HG02943 (cell line): ENCODE data around the gene MAST4.
"Not testable (repeated sequence)": the region's sequence is repeated elsewhere in the genome, so short reads cannot be mapped to it uniquely, and the experiment has no call there.

ENCODE experiments used
- ATAC-seq: cut with Tn5 transposase; IDR thresholded peaks from one replicate; pipeline ENCODE4 v1.9.1; 2021; ENCODE audit warnings: mild to moderate bottlenecking, low read depth, moderate library complexity; ENCODE audit not compliant: unreplicated experiment

MAST4 gene

DNA sequence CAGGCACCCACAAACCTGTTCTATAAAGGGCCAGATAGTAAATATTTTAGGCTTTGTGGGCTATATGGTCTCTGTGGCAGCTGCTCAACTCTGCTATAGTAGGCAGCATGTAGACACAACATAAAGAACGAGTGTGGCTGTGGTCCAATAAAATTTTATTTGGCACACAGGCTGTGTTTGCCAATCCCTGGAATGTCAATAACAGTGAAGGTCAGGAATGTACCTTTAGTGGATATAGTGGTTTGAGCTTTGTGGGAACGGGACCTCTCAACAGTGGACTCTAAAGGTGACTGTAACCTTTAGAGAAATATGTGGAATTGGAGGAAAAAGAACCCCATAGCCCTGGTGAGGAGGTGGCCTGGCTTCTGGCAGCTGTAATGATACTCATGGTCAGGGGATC, 145.2 kb downstream of the MAST4 start:
- ATAC-seq: no peak

DNA sequence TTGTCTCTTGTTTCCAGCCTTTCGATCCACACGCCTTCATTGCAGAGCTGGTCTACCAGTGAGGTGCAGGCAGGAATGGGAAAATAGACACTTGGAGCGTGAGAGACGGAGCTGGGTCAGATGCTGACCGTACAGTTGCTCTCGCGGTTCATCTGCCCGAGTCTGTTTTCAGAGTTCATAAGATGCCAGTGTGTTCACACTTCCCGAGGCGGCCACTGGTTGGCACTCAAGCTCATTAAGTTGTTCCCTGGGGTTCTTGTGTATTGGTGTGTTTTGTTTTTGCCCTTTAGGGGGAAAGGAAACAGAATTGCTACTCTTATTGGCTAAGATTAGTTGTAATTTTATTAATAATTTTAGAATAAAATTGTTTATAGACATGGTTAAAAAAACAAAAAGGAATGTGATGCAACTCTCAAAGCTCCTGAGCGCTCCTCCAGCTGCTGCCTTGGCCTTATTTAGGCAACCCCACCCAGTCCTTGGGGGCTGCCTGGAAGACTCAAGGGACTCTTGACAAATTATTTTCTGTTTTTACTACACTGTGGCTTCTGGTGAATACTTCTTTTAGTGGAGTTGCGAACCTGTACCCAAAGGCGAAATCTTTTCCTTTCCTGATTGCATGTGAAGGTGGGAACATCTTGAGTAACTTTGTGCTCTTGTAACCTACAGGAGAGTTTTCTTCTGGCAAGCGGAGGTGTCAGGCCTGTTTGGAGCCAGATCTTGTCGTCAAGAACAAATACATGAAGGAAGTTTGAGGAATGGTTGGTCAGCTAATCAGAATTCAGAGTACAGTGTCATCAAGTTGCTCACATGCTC, 146.1 kb downstream of the MAST4 start:
- ATAC-seq: no peak

DNA sequence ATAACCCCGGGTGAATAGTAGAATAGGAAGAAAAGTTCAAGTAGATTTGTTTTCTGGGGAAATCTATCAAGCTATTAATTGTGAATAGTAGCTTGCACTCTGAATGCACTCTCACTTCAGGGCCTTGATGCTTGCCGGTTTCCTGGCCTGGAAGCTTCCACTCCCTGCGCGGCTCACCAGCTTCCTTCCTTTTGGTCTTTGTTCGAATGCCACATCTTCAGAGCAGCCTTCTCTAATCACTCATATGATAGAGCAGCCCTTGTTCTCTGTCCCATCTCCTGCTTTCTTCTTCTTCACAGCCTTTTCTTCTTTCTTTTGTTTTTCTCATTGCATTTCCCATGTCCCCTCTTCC, 146.7 kb downstream of the MAST4 start:
- no peak for ATAC-seq

DNA sequence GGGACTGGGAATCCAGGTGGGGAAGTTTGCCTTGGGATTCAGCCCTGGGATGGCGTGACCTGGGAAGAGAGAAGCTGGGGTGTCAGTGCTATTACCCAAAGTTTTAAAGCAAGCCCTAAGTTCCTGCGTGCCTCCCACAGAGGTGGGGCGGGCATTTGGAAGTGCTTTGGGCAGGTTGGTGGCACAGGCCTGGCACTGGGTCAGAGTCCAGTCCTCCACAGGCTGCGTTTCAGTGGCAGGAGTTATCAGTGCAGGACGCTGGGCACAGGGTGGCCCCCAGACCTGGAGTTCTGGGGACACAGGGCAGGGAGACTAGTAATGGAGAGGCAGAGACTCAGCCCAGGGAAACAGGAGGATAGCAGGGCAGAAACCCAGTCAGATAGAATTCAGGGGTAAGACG, 147.2 kb downstream of the MAST4 start:
- ATAC-seq: no peak

DNA sequence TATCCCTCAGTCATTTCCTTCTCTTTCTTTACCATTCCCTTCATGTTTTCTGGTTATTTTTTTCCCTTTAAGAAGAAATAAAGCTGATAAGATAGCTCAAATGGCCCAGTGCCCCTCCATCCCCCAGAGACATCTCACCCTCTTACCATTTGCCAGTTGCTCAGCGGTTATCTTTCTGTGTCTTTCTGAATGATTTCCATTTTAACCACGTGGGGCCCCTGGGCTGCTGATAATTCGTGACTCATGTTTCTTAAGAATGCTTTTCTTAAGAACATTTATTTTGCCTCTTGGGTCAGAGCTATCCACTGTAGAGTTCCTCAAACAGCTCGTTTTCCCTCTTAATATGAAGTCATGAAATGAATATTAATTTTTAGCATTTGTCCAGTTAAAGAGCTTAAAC, 147.8 kb downstream of the MAST4 start:
- no peak for ATAC-seq

DNA sequence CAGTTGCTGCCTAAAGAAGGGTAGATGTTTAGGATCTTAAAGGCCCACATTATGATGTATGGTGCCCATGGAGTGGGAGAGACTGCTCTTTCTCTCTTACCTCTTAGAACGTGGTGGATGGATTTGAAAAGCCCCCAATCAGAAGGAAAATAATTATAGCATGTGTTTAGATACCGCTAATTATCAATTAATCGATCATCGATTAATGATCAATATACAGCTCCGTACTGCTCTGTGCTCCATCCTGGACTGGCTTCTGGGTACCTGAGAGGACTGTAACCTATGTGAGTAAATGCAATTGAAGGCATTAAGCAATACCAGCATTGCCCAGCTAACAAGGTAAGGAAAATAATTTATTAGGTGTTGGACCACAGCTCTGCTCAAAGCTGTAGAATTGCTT, 149.1 kb downstream of the MAST4 start:
- no peak for ATAC-seq

DNA sequence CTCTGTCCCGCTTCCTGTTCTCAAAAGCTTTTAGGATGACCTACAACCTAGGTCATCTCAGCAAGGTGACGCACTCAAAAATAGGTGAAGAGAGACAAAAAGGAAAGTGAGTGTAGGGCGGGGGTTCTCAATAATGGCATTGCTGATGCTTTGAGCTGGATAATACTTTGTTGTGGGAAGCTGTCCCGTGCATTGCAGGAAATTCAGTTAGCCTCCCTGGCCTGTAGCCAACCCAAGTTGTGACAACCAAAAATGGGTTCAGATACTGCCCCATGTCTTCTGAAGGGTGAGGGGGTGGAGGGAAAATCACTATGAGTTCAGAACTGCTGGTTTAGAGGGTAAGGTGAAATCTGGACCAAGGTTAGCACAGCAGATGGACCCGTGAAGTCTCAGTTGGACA, 151.4 kb downstream of the MAST4 start:
- ATAC-seq: no peak

DNA sequence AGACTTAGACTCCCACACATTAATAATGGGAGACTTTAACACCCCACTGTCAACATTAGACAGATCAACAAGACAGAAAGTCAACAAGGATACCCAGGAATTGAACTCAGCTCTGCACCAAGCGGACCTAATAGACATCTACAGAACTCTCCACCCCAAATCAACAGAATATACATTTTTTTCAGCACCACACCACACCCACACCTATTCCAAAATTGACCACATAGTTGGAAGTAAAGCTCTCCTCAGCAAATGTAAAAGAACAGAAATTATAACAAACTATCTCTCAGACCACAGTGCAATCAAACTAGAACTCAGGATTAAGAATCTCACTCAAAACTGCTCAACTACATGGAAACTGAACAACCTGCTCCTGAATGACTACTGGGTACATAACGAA, 156.5 kb downstream of the MAST4 start:
- ATAC-seq: not testable (repeated sequence)

DNA sequence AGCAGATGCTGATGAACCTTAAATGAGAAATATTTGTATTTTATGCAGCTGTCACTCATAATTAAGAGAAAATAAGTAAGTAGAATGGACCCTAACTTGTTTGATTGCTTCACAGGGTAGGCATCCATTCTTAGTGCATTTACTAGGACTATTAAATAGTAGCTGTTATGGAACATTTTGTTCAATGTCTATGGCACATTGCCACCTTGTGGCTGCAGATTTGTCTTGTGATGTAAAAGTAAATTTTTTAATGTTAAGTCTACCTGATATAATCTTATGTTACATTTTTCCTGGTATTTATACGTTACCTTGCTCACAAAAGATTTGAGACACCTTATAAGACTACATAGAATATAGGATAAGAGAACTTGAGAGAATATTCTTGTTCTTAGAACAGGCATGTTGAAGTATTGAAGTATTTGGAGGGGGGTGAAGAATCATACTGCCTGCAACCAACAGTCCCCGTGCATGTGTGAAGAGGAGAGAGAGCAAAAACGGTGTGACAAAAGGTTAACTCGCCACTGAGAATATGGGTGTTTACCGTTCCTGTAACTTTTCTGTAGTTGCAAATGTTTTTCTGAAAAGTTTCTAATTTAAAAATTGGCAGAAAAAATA, 161.1 kb downstream of the MAST4 start:
- ATAC-seq: no peak

DNA sequence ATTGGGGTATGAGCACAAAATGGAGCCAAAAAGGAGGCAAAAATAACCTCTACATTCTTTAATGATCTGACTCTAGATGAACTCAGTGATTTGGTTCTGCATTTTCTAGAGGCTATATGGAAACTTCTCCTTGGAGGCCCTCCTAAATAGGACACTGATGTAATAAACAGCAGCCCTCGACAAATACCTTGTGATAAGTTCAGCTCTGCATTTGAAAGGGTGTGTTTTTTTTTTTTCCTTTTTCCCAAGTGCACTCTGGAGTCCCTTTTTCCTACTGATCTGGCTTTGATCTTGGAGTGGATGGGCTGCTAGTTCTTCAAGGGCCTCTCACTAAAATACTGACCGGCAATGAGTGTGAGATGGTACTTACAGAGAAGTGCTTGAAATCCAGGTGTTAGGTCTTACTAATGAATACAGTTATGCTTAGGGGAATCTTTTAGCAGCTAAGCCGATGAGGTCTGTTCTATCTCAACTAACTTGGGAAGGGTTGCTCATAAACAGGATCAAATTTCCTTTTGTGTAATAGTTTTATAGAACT, 161.7 kb downstream of the MAST4 start:
- ATAC-seq: no peak

DNA sequence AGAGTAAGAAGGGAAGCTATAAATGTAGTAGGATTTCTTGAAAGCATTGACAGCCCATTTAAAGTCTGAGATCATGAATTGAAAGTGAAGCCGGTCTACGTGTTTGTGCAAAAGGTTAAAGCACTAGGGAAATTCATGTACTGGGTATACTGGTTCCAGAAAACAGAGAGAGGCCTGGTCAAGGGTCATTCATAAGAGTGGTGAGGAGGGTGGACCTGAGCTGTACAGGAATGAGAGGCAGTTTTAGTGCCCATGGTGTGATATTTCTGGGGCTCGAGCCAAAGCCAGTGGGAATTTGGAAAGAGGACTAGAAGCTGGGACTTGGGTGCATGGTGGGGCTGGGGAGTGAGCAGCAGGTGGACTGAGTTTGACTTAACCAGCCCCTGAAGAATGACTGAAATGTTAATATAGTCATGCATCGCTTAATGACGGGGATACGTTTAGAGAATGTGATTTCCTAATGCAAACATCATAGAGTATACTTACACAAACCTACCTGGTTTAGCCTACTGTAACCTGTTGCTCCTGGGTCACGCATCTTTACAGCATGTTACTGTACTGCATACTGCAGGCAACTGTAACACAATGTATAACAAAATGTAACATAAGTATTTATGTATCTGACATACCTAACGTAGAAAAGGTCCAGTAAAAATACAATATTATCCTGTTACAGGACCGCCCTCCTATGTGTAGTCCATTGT, 173.0 kb downstream of the MAST4 start:
- no peak for ATAC-seq

DNA sequence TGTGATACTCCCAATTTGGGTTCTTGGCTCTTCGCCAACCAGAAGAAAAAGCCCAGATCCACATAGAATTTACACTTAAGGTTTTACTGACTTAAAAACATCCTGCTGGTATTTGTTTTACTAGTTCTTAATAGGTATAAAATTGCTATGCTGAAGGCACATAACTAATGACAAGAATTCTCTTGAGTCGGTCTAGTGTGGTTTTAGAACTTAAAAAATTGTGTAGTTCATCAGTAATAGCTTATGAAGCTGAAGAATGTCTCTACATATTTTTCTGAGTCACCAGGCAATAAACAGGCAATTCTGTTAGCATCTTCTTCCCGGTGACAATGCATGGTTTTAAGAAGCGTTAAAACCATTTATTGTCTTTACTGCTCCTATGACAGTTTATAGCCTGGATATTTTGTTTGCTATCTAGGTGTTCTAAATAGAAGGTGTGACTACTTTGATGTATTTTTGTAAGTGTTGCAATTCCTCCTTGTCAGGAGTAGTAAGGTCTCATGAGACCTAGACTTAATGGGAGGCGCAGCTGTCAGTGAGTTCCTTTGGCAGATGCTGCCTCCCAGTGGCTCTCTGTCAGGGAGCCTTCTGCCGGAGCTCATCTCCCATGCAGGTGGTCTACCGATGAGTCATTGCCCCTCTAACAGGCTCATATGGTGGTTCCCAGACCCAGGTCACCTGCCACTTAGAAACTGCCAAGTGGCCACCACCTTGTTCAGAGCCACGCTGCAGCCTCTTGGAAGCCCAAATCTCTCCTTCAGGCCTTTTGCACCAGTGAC, 173.8 kb downstream of the MAST4 start:
- ATAC-seq: no peak

DNA sequence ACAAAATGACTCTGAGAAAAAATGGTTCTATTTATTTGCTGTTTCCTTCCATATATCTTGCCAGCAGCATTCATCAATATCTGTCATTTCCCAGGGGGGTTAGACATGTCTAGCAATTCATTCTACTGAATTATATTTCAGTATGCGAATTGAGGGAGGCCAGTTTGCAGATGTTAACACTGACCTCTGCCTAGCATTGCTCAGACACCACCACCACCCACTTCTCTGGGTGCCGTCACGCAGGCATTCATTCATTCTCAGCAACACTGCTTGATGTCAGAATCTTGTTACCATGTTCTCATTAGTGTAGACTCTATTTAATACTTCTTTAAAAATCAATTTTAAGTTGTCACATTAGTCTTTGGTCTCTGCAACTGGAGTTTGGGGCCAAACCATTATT, 181.7 kb downstream of the MAST4 start:
- ATAC-seq: no peak

DNA sequence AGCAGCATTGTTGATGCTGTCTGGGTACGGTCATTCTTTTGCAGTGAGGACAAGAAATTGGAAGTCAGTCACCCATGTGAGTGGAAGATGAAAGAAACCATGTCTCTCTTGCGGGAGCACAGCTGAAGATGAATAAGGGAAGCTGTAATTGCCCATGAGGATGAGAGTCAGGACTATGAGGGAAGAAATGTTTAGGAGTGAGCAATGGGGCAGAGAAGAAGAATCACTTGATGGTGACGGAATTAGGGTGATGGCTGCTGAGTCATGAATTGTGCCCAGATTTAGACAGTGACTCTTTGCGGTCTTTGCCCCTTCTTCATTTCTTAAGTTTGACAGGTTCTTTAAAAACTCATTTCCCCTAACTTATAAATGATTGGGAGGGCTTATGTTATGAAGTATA, 183.3 kb downstream of the MAST4 start:
- no peak for ATAC-seq

DNA sequence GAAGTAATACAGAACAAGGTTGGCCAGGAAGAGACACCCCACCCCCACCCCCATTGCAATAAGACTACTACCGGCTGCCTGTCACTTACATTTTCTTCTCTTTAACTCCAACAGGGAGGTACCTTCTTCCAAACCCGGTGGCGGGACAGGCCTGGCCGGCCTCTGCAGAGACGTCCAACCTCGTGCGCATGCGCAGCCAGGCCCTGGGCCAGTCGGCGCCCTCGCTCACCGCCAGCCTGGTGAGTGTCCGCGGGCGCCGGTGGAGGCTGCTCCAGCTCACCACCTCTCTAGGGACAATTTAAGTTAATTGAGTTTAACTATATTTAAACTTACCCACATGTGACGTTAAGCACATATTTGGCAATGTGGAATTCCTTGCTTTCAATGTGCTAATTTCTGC, 192.4 kb downstream of the MAST4 start:
- ATAC-seq: no peak

DNA sequence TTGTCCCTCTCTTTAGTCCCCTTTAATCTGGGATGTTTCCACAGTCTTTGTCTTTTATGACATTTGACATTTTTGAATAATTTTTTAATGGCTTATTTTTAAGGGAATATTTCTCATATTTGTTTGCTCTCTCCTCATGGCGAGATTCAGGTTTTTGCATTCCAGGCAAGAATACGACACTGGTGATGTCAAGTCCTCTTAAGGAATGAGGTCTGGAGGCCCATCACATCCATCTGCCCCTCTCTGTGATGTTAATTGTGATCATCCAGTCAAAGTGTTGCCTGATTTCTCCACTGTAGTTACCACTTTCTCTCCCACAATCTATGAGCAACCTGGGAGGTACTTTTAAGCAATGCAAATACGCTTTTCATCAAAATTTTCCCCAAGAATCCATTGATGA, 193.2 kb downstream of the MAST4 start:
- no peak for ATAC-seq

DNA sequence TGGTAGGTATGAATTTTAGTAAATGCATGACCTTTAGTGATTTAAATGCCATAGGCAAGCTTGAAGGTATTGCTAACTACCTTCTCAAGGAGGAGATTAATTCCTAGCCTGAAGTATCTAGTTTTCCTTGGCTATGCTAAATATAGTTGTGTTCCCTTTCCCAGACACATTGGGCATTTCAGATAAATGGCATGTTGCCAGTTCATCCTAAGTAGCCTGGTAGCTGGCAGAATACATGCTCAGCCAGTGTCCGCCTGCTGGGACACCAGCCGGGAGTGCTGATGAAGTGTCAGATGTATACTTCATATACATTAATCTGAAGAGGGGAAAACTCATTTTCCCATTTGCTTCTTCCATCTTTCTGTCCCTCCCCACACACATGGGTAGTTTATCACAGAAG, 196.9 kb downstream of the MAST4 start:
- no peak for ATAC-seq

DNA sequence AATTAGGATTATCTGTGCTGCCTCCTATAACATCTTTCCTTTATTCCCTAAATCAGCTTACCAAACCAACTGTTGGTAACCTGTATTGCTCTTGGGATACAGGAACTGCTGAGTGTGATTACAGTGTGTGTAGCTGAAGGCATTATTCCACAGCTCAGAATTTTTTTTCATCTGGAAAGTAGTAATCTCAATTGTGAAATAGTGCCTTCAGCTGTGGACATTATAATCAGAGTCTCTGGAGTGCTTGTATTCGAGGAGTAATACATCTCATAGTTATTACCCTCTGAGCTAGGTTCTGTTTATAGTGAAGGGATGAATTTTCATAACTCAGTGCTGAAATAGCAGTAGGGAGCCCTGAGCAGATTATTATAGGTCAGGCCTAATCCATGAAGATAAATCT, 199.5 kb downstream of the MAST4 start:
- ATAC-seq: no peak

DNA sequence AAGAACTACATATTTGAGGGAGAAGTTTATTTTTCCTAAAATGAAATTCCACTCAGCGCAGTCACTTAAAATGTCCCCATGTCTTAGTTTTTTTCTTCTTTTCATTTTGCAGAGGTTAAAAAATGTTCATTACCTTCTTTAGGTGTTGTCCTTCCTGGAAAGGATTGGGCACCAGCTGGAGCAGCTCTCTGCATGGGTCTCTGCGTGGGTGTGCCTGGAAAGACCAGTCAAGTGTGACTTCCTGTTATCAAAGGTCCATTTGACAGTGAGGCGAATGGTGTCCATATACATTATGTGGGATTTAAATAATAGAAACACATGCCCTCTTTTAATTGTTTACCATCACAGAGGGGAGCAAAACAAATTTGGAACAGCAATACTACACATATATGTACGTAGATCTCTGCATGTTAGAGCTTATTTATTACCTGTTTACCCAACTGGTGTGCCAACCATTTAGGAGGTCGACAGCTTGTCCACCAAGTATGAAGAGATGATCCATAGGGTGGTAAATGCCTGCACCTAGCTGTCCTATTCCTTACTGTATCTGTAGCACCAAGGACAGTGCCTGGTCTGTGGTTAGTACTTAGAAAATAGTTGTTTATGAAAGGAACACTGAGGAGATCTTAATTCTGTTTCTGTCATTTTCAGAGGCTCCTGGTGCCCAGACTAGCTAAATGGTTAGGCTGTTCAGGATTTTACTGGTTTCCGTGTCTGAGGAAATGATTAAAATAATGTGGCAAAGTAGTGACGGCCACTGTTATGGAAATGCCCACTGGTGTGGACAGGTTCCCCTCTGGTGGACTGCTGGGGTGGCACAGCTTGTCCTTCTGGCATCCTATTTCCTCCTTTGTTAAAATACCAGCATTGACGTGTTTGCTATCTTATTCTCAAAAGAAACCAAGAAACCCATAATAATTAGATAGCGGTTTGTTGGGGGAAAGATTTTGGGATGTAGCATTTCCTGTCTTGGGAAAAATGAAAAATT, 200.4 kb downstream of the MAST4 start:
- no peak for ATAC-seq

DNA sequence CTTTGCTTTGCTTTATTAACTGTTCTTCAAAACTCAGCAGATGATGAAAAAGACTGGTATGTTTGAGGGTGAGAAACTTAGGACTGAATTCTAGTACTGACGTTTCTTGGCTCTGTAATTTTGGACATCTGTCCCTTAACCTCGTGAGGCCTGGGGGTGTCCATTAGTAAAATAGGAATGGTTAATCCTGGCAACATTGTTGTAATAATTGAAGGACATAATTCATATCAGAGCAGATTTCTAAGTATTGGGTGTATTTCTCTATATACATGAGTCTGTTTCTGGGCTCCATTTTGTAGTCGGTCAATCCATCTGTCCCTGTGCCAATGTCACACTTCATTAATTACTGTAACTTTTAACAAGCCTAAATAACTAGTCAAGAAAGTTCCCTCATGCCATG, 206.7 kb downstream of the MAST4 start:
- ATAC-seq: no peak
